IPS DF 4.7 (cell line): ENCODE results near the gene ZFP42.
"Not testable (repeated sequence)": the region's sequence is repeated elsewhere in the genome, so short reads cannot be mapped to it uniquely, and the experiment has no call there.

ENCODE experiments used
- DNase-seq: peaks from one replicate; pipeline ENCODE4 v3.0.0-alpha.2; 2013; ENCODE audit warnings: low spot score; ENCODE audit errors: extremely low read depth

ZFP42 gene

DNA sequence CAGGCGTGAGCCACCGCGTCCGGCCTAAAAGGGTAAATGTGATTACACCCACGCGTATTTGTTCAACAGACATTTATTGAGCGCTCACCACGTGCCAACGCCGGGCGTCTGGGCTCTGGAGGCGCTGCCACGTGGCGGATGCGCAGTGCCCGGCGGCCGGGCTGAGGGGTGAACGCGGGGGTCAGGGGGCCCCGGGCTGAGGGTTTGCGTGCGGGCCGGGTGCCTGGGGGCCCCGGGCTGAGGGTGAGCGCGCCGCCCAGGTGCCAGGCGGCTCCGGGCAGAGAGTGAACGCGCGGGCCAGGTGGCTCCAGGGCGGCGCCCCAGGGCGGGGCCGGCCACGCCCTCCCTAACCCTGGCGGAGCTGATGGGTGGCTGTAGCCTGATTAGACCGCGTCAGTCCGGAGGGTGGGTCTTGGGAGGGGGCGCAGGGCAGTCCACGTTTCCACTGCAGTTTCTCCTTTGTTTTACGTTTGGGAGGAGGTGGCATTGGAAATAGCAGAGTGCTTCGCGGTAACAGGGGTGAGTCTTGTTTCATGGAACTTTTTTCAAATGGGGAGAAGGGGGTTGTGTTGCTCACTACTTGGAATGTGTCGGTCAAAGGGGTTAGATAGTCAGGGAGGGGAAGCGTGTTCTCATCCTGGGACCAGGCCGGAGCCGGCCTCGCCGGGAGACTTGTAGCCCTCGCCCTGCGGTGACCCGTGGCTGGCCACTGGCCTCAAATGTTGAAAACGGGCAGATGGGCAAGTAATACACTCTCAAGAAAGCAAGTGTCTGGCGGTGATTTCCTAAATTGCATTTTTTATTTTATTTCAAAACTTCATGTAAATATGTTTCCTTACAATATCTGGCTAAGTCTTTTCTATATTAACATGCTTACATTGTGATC, at the start of gene ZFP42:
ZFP42 (plus strand) TSS at position 450 of the 886 bp plus-strand sequence. CDS start 7,037 bp downstream, outside the sequence.
- DNase-seq: no peak

DNA sequence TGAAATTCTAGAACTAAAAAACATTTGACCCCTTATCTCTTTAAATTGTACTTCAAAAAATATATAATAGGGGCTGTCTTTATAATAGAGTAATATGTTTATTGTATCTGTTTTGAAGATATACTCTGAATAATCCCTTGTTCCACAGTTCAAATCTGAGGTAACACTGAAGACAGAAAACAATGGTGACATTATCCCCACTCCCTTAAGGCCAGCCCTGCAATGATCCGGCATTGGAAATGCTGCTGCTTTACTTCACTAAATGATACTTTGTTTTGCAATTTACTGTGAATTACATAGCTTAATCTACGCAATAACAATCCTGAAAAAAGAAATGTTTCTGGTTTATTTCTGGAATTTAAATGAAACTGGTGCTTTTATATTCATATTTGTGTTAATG, 34.4 kb upstream of the ZFP42 start:
- DNase-seq: no peak

DNA sequence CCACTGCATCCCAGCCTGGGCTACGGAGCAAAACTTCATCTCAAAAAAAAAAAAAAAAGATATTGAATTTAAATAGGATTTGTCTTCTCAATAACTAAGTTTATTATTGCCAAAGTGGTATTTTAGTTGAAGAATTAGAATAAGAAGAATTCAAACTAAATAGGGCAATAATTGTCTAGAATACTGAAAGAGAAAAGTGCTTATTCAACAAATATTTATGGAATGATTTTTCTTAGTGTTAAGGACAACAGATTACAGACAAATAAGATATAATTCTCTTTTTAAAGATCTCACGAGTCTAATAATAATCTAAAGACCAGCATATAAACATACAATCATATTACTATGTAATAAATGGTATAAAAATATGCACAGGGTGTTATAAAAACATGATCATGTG, 33.6 kb upstream of the ZFP42 start:
- no peak for DNase-seq

DNA sequence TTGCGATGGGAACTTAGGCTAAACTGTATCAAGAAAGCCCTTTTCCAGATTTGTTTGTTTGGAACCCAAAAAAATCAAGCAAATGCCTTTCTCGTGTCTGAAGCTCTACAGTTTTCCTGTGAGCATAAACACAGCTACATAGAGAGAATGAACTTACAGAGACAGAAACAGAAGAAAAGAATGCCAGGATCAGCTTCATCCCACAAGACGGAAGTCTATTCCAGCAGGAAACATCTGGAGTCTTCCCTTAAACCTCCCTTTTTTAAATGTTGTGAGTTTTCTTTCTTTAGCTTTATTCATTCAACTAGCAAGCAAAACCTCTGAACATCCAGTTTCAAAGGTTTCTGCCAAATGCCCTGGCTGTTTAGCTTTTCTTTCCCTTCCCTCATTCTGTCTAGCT, 32.6 kb upstream of the ZFP42 start:
- no peak for DNase-seq

DNA sequence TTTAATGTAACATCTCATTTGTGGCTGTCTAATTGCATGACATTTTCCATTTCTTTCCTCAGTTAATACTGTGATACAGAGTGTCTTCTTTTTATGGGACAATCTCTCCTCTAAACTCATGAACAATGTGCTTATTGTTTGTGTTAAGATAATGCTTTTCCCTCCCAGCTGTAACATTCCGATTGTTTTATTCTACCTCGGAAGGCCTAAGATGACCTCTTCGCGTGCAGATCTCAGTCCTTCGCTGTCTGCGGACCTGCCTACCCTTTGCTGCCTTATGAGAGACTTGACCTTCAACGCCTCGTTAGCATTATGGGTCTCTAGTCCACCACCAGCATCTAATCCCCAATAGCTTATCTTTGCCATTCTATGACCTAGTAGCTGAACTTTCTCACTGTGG, 29.8 kb upstream of the ZFP42 start:
- DNase-seq: no peak

DNA sequence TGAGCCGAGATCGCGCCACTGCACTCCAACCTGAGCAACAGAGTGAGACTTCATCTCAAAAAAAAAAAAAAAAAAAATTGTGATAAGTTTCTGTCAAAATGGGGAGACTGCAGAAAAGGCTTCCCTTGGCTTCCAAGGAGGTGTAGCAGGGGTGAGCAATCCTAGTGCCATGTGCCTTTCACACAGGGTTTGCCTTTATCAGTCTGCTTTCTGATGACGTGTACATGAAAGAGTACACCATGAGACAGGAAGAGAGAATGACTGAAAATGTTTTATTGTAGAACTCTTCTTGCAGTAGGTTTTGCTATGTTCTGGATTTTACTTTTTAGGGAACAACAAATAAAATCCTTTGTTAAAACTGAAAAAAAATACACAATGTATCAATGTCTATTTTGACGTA, 23.4 kb upstream of the ZFP42 start:
- no peak for DNase-seq

DNA sequence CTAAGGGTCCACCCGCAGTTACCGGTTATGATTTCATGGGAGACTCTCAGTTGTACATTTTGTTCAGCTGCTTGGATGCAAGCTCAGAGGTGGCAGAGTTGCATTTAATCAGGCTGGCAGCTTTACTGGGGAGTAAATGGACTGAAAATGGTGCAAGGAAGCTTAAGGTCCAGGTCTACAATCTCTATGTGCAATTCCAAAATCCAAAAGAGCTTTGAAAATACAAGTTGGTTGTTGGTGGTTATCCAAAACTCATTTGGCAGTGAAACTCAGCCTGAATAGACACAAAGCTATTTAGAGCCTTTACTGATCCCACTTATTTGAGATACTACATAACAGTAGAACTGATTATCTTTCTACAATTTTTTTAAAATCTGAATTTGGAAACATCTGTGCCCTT, 11.8 kb upstream of the ZFP42 start:
- no peak for DNase-seq

DNA sequence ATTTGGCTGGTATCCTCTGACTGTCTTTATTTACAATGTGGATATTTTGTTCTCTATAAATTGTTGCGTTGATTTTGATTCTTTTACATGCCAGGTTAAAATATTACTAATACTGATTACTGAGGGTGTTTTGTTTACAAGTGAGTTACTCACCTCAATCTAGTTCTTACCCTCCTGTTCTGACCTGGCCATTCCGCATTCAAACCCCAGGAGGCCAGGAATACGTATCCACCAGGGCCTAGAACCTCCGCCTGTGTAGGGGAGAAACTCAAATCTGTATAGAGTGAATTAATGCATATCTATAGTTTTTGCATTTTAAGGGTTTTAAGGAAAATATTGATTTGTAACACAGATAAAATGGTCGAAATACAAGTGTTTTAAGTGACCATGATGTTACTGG, 2.6 kb upstream of the ZFP42 start:
- DNase-seq: no peak

DNA sequence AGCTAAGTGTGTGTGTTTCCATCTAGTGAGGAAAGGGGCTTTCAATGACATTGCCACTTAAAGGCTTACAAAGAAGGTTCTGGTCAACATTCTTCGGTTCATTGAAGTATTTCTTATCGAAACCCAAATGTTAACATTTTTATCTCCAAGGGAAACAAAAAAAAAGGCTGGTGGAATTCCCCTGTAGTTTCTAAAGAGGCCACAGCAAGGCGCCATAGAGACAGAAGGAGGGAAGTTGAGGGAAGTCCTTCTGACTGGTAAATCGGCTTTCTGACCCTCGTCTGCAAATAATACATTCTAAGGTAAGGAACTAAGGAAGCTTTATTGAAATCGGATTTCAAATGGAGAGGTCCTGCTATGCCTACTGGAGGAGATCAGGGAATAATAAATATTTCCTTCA, 1.7 kb upstream of the ZFP42 start:
- no peak for DNase-seq

DNA sequence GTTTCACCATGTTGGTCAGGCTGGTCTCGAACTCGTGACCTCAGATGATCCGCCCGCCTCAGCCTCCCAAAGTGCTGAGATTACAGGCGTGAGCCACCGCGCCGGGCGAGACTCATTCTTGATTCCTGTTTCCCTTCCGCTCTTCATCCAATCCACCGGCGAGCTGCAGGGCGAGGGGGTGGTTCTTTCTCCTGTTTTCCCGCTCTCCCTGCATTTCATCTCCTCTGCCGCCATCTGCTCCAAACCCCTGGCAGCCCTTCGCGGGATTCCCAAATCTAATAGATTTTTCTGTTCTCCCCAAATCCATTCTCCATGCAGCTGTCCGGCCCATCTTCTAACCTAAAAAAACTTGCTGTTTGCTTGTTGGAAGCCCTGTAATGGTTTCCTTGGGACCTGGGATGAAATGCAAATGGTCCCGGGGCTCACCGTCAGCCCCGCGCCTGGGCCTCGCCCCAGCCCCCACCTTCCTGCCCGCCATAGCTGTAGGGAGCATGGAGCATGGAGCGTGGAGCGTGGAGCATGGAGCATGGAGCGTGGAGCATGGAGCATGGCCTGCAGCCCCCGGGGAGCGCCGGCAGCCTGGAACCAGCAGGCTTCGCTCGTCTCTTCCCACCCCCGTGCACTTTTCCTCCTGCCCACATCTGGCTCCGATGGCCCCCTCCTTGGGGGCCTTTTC, 1.1 kb downstream of the ZFP42 start:
- no peak for DNase-seq

DNA sequence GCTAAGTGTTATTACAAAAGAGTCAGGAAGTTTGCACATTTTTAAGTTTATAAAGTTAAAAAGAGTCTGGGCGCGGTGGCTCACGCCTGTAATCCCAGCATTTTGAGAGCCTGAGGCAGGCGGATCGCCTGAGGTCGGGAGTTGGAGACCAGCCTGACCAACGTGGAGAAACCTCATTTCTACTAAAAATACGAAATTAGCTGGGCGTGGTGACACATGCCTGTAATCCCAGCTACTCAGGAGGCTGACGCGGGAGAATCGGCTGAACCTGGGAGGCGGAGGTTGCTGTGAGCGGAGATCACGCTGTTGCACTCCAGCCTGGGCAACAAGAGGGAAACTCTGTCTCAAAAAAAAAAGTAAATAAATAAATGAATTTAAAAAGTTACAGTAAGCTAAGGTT, 2.4 kb downstream of the ZFP42 start:
- not testable (repeated sequence) for DNase-seq

DNA sequence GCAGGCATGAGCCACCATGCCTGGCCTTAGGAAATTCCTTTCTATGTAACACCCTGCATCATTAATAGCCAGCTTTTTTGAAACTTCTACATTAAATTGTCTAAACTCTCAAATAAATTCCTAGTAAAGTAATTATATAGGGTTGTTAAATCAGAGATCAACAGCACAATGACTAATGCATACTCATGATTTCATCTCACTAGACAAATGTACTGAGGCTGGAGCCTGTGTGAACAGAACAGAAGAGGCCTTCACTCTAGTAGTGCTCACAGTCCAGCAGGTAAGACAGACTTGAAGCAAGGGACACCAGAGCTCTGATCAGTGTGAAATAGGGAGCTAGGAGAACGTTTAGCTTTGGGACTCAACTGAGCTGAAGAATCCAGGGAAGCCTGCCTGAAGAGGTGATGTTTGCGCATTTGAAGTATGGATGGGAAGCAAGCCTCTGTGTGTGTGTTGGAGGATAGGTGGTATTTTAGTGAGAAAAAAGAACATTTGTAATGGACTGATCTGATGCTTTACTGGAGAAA, 3.9 kb downstream of the ZFP42 start:
- DNase-seq: no peak

DNA sequence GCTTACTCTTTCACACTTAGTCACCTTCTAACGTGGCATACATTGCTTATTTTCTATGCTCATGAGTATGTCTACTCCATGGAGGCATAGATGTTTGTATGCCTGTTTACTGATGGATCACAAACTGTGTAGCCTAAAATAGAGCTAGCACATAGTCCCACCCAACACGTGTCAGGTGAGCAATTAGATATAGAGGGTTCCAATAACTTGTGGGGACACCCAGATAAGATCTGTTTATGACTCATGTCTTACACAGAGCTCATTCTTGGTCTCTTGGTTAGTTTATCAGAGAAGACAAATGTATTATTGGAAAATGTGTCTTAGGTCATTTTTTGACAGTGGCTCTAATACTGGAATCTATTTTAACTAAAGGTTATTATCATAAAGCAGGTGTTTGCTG, 6.8 kb downstream of the ZFP42 start:
- no peak for DNase-seq

DNA sequence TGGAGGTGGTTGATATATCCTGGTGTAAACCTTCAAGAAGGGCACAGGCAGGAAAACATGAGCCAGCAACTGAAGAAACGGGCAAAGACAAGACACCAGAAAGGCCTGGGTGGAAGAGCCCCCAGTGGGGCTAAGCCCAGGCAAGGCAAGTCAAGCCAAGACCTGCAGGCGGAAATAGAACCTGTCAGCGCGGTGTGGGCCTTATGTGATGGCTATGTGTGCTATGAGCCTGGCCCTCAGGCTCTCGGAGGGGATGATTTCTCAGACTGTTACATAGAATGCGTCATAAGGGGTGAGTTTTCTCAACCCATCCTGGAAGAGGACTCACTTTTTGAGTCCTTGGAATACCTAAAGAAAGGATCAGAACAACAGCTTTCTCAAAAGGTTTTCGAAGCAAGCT, 7.2 kb downstream of the ZFP42 start:
- no peak for DNase-seq

DNA sequence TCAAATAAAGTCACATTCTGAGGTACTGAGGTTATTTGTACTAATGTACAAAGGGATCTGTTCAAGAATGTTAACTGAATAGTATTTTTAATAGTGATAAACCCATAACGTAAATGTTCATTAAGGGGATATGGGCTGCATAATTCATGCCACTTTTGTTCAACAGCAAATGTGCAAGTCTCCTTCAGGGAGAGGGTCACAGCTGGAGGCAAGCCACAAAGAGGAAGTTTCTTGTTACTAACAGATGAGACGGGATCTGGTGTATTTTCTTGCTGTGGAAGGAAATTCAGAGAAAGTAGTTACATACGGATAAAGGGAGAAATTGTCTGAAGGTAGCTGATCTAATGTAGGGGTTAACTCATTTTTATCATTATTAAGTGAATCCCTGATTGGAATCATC, 10.0 kb downstream of the ZFP42 start:
- no peak for DNase-seq

DNA sequence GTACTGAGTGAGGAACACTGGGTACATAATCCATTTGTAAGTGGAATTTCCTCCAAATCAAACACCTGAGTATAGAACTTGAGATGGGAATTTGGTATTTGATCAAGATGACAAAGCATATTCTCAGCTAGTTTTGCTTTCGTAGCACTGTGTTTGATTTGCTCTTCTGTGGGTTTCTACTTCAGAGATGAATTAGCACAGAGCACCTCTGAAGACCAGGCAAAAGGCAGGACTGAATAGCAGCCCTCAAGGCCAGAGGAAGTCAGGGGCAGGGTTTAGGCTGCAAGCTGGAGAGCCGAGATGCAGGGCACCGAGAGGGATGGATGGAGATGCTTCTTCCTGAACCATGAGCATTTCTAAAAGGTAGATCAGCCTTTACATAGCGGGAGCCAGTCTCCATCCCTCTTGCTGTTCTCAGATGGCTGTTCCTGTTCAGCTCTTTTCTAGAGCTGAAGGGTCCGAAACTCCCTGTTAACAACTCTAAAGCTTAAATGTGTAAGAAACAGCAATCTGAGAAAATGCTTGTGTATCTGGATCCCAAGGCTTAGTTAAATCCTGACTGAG, 10.8 kb downstream of the ZFP42 start:
- no peak for DNase-seq

DNA sequence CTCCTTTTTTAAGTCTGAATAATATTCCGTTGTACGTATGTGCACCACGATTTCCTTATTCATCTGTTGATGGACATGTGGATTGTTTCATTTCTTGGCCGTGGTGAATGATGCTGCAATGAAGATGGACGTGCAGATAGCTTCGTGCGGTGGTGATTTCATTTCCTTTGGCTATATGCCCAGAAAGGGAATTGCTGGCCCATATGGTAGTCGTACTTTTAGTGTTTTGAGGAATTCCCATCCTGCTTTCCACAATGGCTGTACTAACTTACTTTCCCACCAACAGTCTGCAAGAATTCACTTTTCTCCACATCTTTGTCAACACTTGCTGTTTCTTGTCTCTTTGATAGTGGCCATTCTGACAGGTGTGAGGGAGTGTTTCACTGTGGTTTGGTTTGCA, 12.8 kb downstream of the ZFP42 start:
- DNase-seq: no peak

DNA sequence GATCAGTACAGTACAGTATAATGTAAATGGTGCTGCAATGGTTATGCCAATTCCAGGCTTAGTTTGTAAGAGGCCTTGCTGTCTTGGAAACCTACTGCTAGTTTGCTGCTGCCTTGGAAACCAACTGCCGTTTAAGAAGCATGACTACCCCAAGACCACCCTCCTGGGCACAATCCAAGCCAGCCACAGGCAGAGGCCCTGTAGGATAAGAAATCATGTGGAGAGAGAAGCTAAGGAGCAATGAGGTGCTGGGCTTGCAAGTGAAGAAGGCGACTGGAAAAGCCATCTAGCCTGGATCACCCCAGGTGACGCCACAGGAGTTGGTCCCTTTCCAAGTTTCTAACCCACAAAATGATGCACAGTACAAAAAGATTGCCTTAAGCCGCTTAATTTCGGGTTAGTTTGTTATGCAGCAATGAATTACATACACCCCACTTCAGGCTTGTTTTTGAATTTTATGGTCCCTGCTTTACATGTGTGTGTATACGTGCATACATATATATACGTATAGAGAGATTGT, 16.9 kb downstream of the ZFP42 start:
- no peak for DNase-seq

DNA sequence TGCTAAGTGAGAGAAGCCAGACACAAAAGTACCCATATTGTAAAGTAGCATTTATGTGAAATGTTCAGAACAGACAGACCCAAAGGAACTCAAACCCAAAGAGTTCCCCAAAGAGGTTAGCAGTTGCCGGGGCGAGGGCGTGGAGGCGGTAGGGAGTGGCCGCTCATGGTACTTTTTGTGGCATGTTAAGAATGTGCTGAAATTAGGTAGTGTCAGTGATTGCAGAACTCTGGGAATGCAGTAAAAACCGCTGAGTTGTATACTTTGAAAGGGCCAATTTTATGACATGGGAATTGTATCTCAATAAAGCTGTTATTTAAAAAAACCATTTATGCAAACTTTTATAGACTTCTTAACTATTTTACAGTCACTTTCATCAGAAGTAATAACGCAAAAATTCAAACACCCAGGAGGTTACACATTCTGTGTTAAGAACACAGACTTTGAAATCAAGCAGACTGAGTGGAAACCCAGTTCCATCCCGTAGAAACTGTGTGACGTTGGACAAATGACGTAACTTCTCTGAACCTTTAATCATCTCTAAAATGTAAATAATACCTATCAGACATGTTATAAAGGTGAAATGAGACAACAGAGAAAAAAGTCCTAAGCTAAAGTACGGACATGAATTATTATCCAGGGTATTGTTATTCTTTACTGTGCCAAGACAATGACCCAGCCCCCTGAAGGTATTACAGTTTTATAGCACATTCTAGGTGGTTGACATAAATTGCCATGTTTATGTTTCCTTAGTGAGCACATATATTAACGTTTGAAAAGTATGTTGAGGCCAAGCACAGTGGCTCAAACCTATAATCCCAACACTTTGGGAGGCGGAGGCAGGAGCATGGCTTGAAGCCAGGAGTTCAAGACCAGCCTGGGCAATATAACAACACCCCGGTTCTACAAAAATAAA, 19.7 kb downstream of the ZFP42 start:
- DNase-seq: no peak

DNA sequence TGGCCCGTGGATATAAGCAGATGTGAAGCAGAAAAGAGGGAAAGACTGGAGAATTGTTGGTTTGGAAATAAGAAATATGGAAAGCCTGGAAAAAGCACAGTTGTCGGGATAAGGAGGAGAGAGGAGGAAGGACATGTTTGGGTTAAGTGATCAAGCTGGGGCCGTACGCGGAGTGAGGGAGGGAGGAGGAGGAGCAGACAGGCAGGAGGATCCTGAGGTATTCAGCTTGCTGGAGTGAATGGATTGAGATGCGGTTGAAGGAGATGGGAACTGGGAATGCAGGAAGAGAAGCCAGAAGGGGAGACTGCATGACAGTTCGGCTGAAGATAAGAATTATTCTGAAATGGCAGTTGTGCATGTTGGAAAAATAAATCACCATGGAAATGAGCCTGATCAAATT, 21.2 kb downstream of the ZFP42 start:
- DNase-seq: no peak

DNA sequence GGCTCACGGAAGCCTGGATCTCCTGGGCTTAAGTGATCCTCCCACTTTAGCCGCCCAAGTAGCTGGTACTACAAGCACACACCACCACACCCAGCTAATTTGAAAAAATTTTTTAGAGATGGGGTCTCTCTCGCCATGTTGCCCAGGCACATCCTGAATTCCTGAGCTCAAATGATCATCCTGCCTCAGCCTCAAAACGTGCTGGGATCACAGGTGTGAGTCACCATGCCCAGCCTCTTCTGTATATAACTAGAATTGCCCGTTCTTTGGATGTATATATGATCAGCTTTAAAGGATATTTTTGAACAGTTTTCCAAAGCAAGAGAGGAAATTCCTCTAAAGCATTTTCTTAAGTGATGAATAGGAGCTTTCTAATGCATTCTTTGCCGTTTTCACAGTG, 22.7 kb downstream of the ZFP42 start:
- DNase-seq: no peak
